A549 (cell line): ENCODE data around the gene BCL2A1. TPM values are rescaled to one million over a fixed set of nuclear protein-coding genes. Genes with fewer than 3 reads are reported as not detected.
"Not testable (repeated sequence)": the region's sequence is repeated elsewhere in the genome, so short reads cannot be mapped to it uniquely, and the experiment has no call there.

ENCODE experiments used
- ATAC-seq, 2 experiments: fragments of 200-7000 bp in 1 of 2; fragments of >200 bp in 1 of 2; cut with Nextera tagmentation in 1 of 2; cut with Tn5 transposase in 1 of 2; 3 replicates each; pipeline versions ENCODE4 v1.8.0 to v1.9.1; 2018 to 2020; ENCODE audit warnings: mild to moderate bottlenecking in 1 of 2, moderate library complexity in 1 of 2
- CTCF ChIA-PET: fragments of 300-600 bp; sonication (Branson Sonifier 250); formaldehyde crosslinking; extraction: SDS; loops from one replicate; lab custom pipeline; 2021; ENCODE audit warnings: antibody characterized with exemption, inconsistent platforms; lab: Yijun Ruan, JAX
- POLR2A ChIA-PET: fragments of 350-600 bp; formaldehyde crosslinking; extraction: SDS; loops from one replicate; lab custom pipeline; 2021; ENCODE audit warnings: antibody characterized with exemption, inconsistent platforms; lab: Yijun Ruan, JAX
- DNase-seq, 2 experiments: peaks; one replicate each; pipeline versions ENCODE4 v3.0.0 to v3.0.0-alpha.2; 2011 to 2016; ENCODE audit warnings: low read depth in 1 of 2, low spot score in 1 of 2
- FAIRE-seq: peaks from 2 replicates; lab custom pipeline; 2011; peaks lifted over from hg19 to GRCh38; lab: Jason Lieb, UNC
- H3K27ac ChIP-seq, 2 experiments: fragments of >200 bp; sonication (Bioruptor Twin); formaldehyde crosslinking; 3 replicates each; pipeline ENCODE4 v1.5.1; 2016 to 2017
- H3K4me1 ChIP-seq: fragments of >200 bp; sonication (Bioruptor Twin); formaldehyde crosslinking; 3 replicates; pipeline ENCODE4 v1.6.1; 2016
- H3K4me2 ChIP-seq: fragments of >200 bp; sonication (Bioruptor Twin); formaldehyde crosslinking; 3 replicates; pipeline ENCODE4 v1.6.1; 2016
- H3K4me3 ChIP-seq: fragments of >200 bp; sonication (Bioruptor Twin); formaldehyde crosslinking; 3 replicates; pipeline ENCODE4 v1.5.1; 2016
- H3K9me3 ChIP-seq: fragments of >200 bp; sonication (Bioruptor Twin); formaldehyde crosslinking; 3 replicates; pipeline ENCODE4 v1.6.1; 2016
- CBX8 ChIP-seq: fragments of 200-600 bp; sonication (generic); IDR thresholded peaks from 2 replicates; pipeline ENCODE4 v1.6.1; 2016
- EHMT2 ChIP-seq: fragments of 200-600 bp; sonication (generic); IDR thresholded peaks from 2 replicates; pipeline ENCODE4 v1.6.1; 2016; ENCODE audit warnings: antibody characterized with exemption, low read depth, mild to moderate bottlenecking, moderate library complexity
- EP300 ChIP-seq, 2 experiments: fragments of >200 bp; sonication (Bioruptor Twin); formaldehyde crosslinking; IDR thresholded peaks; 2 replicates in 1 of 2; 3 replicates in 1 of 2; pipeline ENCODE4 v1.6.1; 2016 to 2017
- FOSB ChIP-seq: fragments of 250-450 bp; sonication (Bioruptor Pico); IDR thresholded peaks from 2 replicates; pipeline ENCODE4 v1.5.0; 2020; ENCODE audit warnings: mild to moderate bottlenecking, moderate library complexity
- FOSL2 ChIP-seq, 2 experiments: fragments of 450-650 bp in 1 of 2; fragments of >200 bp in 1 of 2; sonication (Bioruptor Twin) in 1 of 2; formaldehyde crosslinking; IDR thresholded peaks; 2 replicates each; pipeline versions ENCODE4 v1.5.0 to v1.6.1; 2016 to 2020; ENCODE audit warnings: mild to moderate bottlenecking in 1 of 2, moderate library complexity in 1 of 2
- HDAC2 ChIP-seq: fragments of 200-600 bp; sonication (generic); IDR thresholded peaks from 2 replicates; pipeline ENCODE4 v1.6.1; 2016
- HES2 ChIP-seq: fragments of >200 bp; sonication (Bioruptor Twin); formaldehyde crosslinking; IDR thresholded peaks from 2 replicates; pipeline ENCODE4 v1.6.1; 2016
- HEYL ChIP-seq: fragments of 250-450 bp; sonication (Bioruptor Pico); IDR thresholded peaks from 2 replicates; pipeline ENCODE4 v1.8.0; 2021; ENCODE audit warnings: mild to moderate bottlenecking, moderate library complexity
- HOXA7 ChIP-seq: fragments of 250-450 bp; sonication (Bioruptor Pico); IDR thresholded peaks from 2 replicates; pipeline ENCODE4 v1.5.0; 2020; ENCODE audit warnings: mild to moderate bottlenecking, moderate library complexity
- HOXB13 ChIP-seq: fragments of 250-450 bp; sonication (Bioruptor Pico); IDR thresholded peaks from 2 replicates; pipeline ENCODE4 v1.5.0; 2020; ENCODE audit warnings: low read depth, mild to moderate bottlenecking, moderate library complexity
- JUN ChIP-seq, 2 experiments: fragments of >200 bp; sonication (Bioruptor Twin); formaldehyde crosslinking; IDR thresholded peaks; 2 replicates in 1 of 2; 3 replicates in 1 of 2; pipeline ENCODE4 v1.6.1; 2016 to 2017
- KDM5A ChIP-seq: fragments of 200-600 bp; sonication (generic); IDR thresholded peaks from 2 replicates; pipeline ENCODE4 v1.6.1; 2016; ENCODE audit warnings: antibody characterized with exemption, mild to moderate bottlenecking
- MYC ChIP-seq: IDR thresholded peaks from 2 replicates; pipeline ENCODE4 v1.6.1; 2012; ENCODE audit warnings: mild to moderate bottlenecking, inconsistent platforms, low read length, improper control_type of control experiment, borderline replicate concordance
- NPAS2 ChIP-seq: fragments of 250-450 bp; sonication (Bioruptor Pico); IDR thresholded peaks from 2 replicates; pipeline ENCODE4 v1.8.0; 2022; ENCODE audit warnings: mild to moderate bottlenecking, moderate library complexity, borderline replicate concordance
- NR3C1 ChIP-seq: fragments of >200 bp; sonication (Bioruptor Twin); formaldehyde crosslinking; IDR thresholded peaks from 3 replicates; pipeline ENCODE4 v1.6.1; 2017
- POLR2A ChIP-seq: IDR thresholded peaks from 2 replicates; pipeline ENCODE4 v1.6.1; 2012; ENCODE audit warnings: mild to moderate bottlenecking, low read length
- POLR2AphosphoS2 ChIP-seq: conservative IDR thresholded peaks from 2 replicates; pipeline ENCODE4 v1.6.1; 2012; ENCODE audit warnings: low read length, improper control_type of control experiment, inconsistent platforms
- RARB ChIP-seq: fragments of 250-450 bp; sonication (Bioruptor Pico); IDR thresholded peaks from 2 replicates; pipeline ENCODE4 v1.8.0; 2021; ENCODE audit warnings: mild to moderate bottlenecking, moderate library complexity
- RCOR1 ChIP-seq: fragments of 150-350 bp; IDR thresholded peaks from 2 replicates; pipeline ENCODE4 v1.6.1; 2014; ENCODE audit warnings: antibody characterized with exemption, low read length, low read depth
- REST ChIP-seq: fragments of 200-600 bp; sonication (generic); IDR thresholded peaks from 2 replicates; pipeline ENCODE4 v1.6.1; 2016; ENCODE audit warnings: antibody characterized with exemption, mild to moderate bottlenecking, moderate library complexity
- RFX5 ChIP-seq: fragments of 450-650 bp; IDR thresholded peaks from 2 replicates; pipeline ENCODE4 v1.7.1; 2014; ENCODE audit warnings: antibody characterized with exemption, mild to moderate bottlenecking, moderate library complexity
- RNF2 ChIP-seq: fragments of 200-600 bp; sonication (generic); IDR thresholded peaks from 2 replicates; pipeline ENCODE4 v1.6.1; 2016; ENCODE audit warnings: low read depth, mild to moderate bottlenecking, antibody characterized with exemption, moderate library complexity, borderline replicate concordance
- SREBF2 ChIP-seq: fragments of 450-650 bp; IDR thresholded peaks from 2 replicates; pipeline ENCODE4 v1.6.1; 2014; ENCODE audit warnings: mild to moderate bottlenecking, moderate library complexity
- ZC3H11A ChIP-seq: fragments of 450-650 bp; IDR thresholded peaks from 2 replicates; pipeline ENCODE4 v1.6.1; 2014; ENCODE audit warnings: antibody characterized with exemption, mild to moderate bottlenecking
- WGBS: methylation state at CpG from one replicate; pipeline ENCODE4 v1.1.6; 2017; ENCODE audit errors: missing lambda C conversion rate; 5-methylcytosine and 5-hydroxymethylcytosine counted together
- polyA plus RNA-seq, 4 experiments: library from polyadenylated mRNA; depleted of rRNA in 3 of 4; stranded (reverse); fragments of >200 nt; fragmentation: RNase III in 1 of 4; extraction: RNeasy Plus Mini Kit Qiagen cat#74134 plus additional on column Dnase treatment in 1 of 4; gene quantifications; 2 replicates in 3 of 4; 3 replicates in 1 of 4; pipeline ENCODE4 v1.2.3, GENCODE V29; 2011 to 2017
- TF ChIP-seq, protein P1 (sequence below): fragments of 250-450 bp; sonication (Bioruptor Pico); IDR thresholded peaks from 2 replicates; pipeline ENCODE4 v1.5.0; 2020; ENCODE audit warnings: low read depth, mild to moderate bottlenecking, moderate library complexity
- TF ChIP-seq, protein P2 (sequence below): fragments of 450-650 bp; IDR thresholded peaks from 2 replicates; pipeline ENCODE4 v1.6.1; 2014; ENCODE audit warnings: antibody characterized with exemption
- TF ChIP-seq, protein P3 (sequence below): IDR thresholded peaks from 2 replicates; pipeline ENCODE4 v1.6.1; 2012

BCL2A1 gene
- polyA plus RNA-seq, 2 of the 4 experiments (the other 2 are of a cell fraction) = 14.0 to 20.1 TPM

DNA sequence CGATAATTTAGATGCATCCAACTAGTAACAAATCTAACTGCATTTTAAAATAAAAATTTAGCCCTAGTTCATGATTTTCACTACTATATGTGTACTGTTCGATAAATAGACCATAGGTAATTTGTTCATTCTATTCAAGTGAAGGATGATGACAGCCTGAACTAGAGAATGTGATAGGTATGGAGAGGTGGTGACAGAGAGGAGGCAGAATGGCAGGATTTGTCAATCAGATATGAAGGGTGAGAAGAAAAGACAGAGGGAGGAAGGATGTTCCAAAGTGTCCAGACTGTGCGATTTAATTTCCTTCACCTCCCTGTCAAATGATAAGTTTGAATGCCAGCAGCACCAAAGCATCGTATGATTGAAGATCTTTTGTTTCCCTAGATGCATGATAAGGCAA lies 31.6 kb downstream of the BCL2A1 start (continued):
- no peak for TF ChIP-seq POLR2AphosphoS2
- TF ChIP-seq, all 56 proteins: peak for 0

DNA sequence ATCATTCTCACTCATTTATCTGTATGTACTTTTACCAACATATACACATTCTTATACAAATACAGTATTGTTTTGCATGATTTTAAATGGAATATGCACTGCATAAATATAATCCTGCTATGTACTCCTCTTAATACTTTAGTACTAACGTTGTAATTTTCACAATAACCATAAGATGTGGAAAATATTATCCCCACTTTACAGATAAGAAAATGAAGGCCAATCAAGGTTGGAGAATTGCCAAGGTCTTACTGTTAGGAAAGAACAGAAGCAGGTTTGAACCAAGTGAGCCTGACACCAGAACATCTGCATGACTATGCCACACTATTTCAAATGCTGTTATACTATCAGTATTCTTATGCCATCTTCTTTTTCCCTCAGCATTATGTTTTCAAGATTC lies 32.9 kb downstream of the BCL2A1 start:
- H3K27ac ChIP-seq = no peak overlapping the region
- 28% methylated on average over 1 of the region's 1 CpG for WGBS
- ChIA-PET POLR2A (no interaction called here), CTCF (no interaction called here)
- TF ChIP-seq RNF2 (no peak), ZC3H11A (no peak), NR3C1 (no peak), RARB (CRISPR knock-in tag) (no peak), HOXA7 (CRISPR knock-in tag) (no peak), SREBF2 (no peak), EHMT2 (no peak), FOSB (CRISPR knock-in tag) (no peak), MYC (no peak), POLR2A (no peak), EP300 (IDR thresholded peaks at IDR 0.05) (no peak), HES2 (no peak), CBX8 (no peak), NPAS2 (CRISPR knock-in tag) (no peak)
- TF ChIP-seq, protein P1, sequence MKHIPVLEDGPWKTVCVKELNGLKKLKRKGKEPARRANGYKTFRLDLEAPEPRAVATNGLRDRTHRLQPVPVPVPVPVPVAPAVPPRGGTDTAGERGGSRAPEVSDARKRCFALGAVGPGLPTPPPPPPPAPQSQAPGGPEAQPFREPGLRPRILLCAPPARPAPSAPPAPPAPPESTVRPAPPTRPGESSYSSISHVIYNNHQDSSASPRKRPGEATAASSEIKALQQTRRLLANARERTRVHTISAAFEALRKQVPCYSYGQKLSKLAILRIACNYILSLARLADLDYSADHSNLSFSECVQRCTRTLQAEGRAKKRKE = no peak
- no peaks in the 10 kb centered on the region for H3K9me3 ChIP-seq
- H3K4me1 ChIP-seq = peaks cover 15% of the 10 kb centered on the region
- no peak for FAIRE-seq
- H3K4me2 ChIP-seq = no peak overlapping the region
- no peak for ATAC-seq
- no peak for DNase-seq
- H3K4me3 ChIP-seq = no peak overlapping the region

DNA sequence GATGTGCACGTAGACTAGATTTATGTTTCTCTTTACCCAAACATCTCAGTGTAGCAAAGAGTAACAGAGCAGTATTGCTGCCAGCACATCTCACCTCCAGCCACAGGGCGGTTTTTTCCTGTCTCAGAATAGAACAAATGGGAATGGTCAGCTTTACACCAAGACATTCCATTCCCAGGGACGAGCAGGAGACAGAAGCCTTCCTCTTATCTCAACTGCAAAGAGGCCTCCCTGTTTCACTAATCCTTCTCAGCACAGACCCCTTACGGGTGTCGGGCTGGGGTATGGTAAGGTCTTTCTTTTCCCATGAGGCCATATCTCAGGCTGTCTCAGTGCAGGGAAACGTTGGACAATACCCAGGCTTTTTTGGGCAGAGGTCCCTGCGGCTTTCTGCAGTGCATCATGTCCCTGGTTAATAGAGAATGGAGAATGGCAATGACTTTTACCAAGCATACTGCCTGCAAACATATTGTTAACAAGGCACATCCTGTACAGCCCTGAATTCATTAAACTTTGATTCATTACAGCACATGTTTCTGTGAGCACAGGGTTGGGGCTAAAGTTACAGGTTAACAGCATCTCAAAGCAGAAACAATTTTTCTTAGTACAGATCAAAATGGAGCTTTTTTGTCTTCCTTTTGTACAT lies 35.3 kb downstream of the BCL2A1 start:
- DNase-seq, H3K27ac ChIP-seq, FAIRE-seq, H3K9me3 ChIP-seq, ATAC-seq, H3K4me2 ChIP-seq, POLR2A ChIA-PET, H3K4me1 ChIP-seq, H3K4me3 ChIP-seq: not testable (repeated sequence)
- WGBS = 68% methylated on average over 7 of the region's 7 CpGs
- CTCF ChIA-PET = interaction anchor here (1.2 kb wide), 1 partner anchor 57 kb away, joined by 4 read pairs; no protein-coding TSS in a partner anchor

- no peak overlapping the region for H3K4me2 ChIP-seq
- ChIA-PET CTCF (interaction anchor here (0.6 to 1.5 kb wide), 3 partner anchors 10 to 61 kb away, joined by 3 to 4 read pairs (median 3); no protein-coding TSS in a partner anchor), POLR2A (interaction anchor here (2.0 kb wide), 1 partner anchor 10 kb away, joined by 16 read pairs; no protein-coding TSS in a partner anchor)
- H3K4me1 ChIP-seq = no peaks in the 10 kb centered on the region
- DNase-seq (no peak), ATAC-seq (peak in 1 of 2 experiments; percentile 24; a peak in 1 of 6 replicates), FAIRE-seq (no peak)
- H3K4me3 ChIP-seq = no peak overlapping the region
- no peak overlapping the region for H3K27ac ChIP-seq
- 52% methylated on average over 3 of the region's 3 CpGs for WGBS
- no peaks in the 10 kb centered on the region for H3K9me3 ChIP-seq
- TF ChIP-seq POLR2AphosphoS2 (no peak), HDAC2 (no peak), RARB (CRISPR knock-in tag) (no peak), JUN (IDR thresholded peaks at IDR 0.05) (no peak), CBX8 (no peak), KDM5A (no peak), REST (no peak), RNF2 (no peak), RCOR1 (no peak), RFX5 (no peak), HEYL (CRISPR knock-in tag) (no peak), FOSL2 (IDR thresholded peaks at IDR 0.05) (no peak), FOSL2 (CRISPR knock-in tag; IDR thresholded peaks at IDR 0.05) (no peak), HOXB13 (no peak)
- TF ChIP-seq, protein P2, sequence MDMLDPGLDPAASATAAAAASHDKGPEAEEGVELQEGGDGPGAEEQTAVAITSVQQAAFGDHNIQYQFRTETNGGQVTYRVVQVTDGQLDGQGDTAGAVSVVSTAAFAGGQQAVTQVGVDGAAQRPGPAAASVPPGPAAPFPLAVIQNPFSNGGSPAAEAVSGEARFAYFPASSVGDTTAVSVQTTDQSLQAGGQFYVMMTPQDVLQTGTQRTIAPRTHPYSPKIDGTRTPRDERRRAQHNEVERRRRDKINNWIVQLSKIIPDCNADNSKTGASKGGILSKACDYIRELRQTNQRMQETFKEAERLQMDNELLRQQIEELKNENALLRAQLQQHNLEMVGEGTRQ = no peak
- TF ChIP-seq, protein P3, sequence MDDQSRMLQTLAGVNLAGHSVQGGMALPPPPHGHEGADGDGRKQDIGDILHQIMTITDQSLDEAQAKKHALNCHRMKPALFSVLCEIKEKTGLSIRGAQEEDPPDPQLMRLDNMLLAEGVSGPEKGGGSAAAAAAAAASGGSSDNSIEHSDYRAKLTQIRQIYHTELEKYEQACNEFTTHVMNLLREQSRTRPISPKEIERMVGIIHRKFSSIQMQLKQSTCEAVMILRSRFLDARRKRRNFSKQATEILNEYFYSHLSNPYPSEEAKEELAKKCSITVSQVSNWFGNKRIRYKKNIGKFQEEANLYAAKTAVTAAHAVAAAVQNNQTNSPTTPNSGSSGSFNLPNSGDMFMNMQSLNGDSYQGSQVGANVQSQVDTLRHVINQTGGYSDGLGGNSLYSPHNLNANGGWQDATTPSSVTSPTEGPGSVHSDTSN = no peak
These were observed 37.8 kb downstream of the BCL2A1 start for GRCh38 chr15:79933231-79933630.
